Lung (tissue), 12 donors: ENCODE data around the gene ZEB2. TPM values are rescaled to one million over a fixed set of nuclear protein-coding genes. Genes with fewer than 3 reads are reported as not detected.

Experiments used
- ATAC-seq: fragments of 200-7000 bp; cut with Tn5 transposase; one replicate; pipeline ENCODE4 v1.9.1; 2020; ENCODE audit warnings: moderate number of reproducible peaks; ENCODE audit not compliant: insufficient read depth, low FRiP score
- DNase-seq, 3 donors: peaks; one replicate each; pipeline ENCODE4 v3.0.0-alpha.2; 2013 to 2017
- H3K27ac ChIP-seq, 2 donors: one replicate each; pipeline ENCODE4 v1.5.1; 2013; ENCODE audit warnings: mild to moderate bottlenecking in 2 of 2, moderate library complexity in 2 of 2, control low read depth in 1 of 2, inconsistent platforms in 1 of 2, low read depth in 1 of 2, low read length in 1 of 2
- H3K27me3 ChIP-seq, 3 donors: one replicate each; pipeline ENCODE4 v1.5.1; 2013; ENCODE audit warnings: low read length in 2 of 3; ENCODE audit not compliant: control insufficient read depth in 3 of 3, insufficient read depth in 3 of 3
- H3K36me3 ChIP-seq, 4 donors: one replicate each; pipeline ENCODE4 v1.5.1; 2013; ENCODE audit warnings: low read length in 4 of 4, mild to moderate bottlenecking in 1 of 4, moderate library complexity in 1 of 4; ENCODE audit not compliant: control insufficient read depth in 4 of 4, insufficient read depth in 4 of 4
- H3K4me1 ChIP-seq, 5 donors: one replicate each; pipeline ENCODE4 v1.5.1; 2013; ENCODE audit warnings: low read length in 5 of 5, mild to moderate bottlenecking in 2 of 5, moderate library complexity in 1 of 5; ENCODE audit not compliant: control insufficient read depth in 5 of 5, insufficient read depth in 5 of 5
- H3K4me3 ChIP-seq: one replicate; pipeline ENCODE4 v1.5.1; 2013; ENCODE audit warnings: mild to moderate bottlenecking, control low read depth, moderate library complexity
- H3K9ac ChIP-seq, 2 donors: one replicate each; pipeline ENCODE4 v1.5.1; 2013; ENCODE audit warnings: low read length in 2 of 2, control low read depth in 1 of 2; ENCODE audit not compliant: insufficient read depth in 1 of 2
- H3K9me3 ChIP-seq, 4 donors: one replicate each; pipeline ENCODE4 v1.5.1; 2013; ENCODE audit warnings: low read length in 3 of 4, mild to moderate bottlenecking in 1 of 4, moderate library complexity in 1 of 4; ENCODE audit not compliant: control insufficient read depth in 4 of 4, insufficient read depth in 3 of 4
- CTCF ChIP-seq: IDR thresholded peaks from 2 replicates; pipeline ENCODE4 v1.5.1; 2012; ENCODE audit warnings: mild to moderate bottlenecking; ENCODE audit errors: control extremely low read depth, extremely low read depth
- WGBS, 2 donors: extraction: QIAGEN DNeasy Blood & Tissue Kit; methylation state at CpG; one replicate each; pipeline ENCODE4 v1.1.7; 2013; 5-methylcytosine and 5-hydroxymethylcytosine counted together
- polyA plus RNA-seq, 2 donors: library from polyadenylated mRNA; stranded (reverse); fragments of 200-250 nt; gene quantifications; one replicate each; pipeline ENCODE4 v1.2.1, GENCODE V29; 2013
- total RNA-seq, 2 donors: library from RNA; depleted of rRNA in 1 of 2; stranded (reverse); fragments of >200 nt in 1 of 2; gene quantifications; one replicate each; pipeline ENCODE4 v1.2.1, GENCODE V29; 2014 to 2021
- donor health status: control.
- donor health status: control.
- donor health status: Bipolar disorder and iron deficiency.
- donor health status: healthy.
- donor health status: DM: yes; HTN: yes; CAD: no.

ZEB2 gene
- total and polyA plus RNA-seq, 4 donors = 27.0 to 332 (median 127) TPM

DNA sequence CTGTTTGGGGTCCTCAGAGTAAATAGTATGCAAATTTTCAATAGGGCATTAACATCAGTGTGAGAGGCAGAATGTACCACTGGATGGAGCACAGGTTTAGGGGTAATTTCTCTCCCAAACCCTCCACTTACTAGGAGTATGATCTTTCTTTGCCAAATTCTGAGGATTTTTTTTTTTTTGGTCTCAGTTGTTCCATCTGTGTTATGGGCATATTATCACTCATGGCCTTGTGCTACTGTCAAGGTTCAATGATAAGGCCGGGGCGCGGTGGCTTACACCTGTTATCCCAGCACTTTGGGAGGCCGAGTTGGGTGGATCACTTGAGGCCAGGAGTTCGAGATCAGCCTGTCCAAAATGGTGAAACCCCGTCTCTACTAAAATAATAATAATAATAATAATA lies 30.2 kb upstream of the ZEB2 start:
- ATAC-seq (no peak), DNase-seq (no peak)
- H3K27ac ChIP-seq = no peak overlapping the region
- no peaks in the 10 kb centered on the region for H3K9me3 ChIP-seq
- peaks cover 0 to 40% (median 4%) of the 10 kb centered on the region in 5 donors for H3K4me1 ChIP-seq
- 97 to 98% methylated on average over 6 of the region's 6 CpGs for WGBS, 2 donors
- H3K36me3 ChIP-seq = no peaks in the 10 kb centered on the region
- TF ChIP-seq CTCF = no peak
- no peak overlapping the region for H3K9ac ChIP-seq
- H3K4me3 ChIP-seq = no peak overlapping the region
- H3K27me3 ChIP-seq = no peaks in the 10 kb centered on the region

- DNase-seq (no peak), ATAC-seq (no peak)
- H3K27ac ChIP-seq = no peak overlapping the region
- no peak overlapping the region for H3K9ac ChIP-seq
- H3K4me1 ChIP-seq = peaks cover 0 to 28% (median 4%) of the 10 kb centered on the region in 5 donors
- no peak for TF ChIP-seq CTCF
- H3K27me3 ChIP-seq = no peaks in the 10 kb centered on the region
- no peaks in the 10 kb centered on the region for H3K36me3 ChIP-seq
- H3K4me3 ChIP-seq = no peak overlapping the region
- H3K9me3 ChIP-seq = no peaks in the 10 kb centered on the region
Measured at GRCh38 chr2:144548532-144549191, 28.7 kb upstream of the ZEB2 start.

DNA sequence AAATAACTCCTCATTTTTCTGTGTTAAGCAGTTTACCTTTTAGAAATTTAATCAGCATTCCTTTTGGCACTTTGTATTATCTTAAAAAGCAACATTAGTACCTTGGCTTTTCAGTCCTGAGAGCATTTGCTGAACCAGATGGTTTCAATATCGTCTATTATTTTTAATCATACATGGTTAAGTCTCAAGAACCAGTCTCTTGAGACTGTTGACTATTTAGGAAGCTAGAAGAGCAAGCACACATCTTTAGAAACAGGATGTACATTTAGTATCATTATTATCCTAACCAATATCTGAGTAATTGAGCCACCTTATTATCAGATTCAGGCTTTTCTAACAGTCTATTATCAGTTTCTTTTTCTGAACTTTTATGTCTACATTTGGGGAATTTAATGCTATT lies 28.2 kb upstream of the ZEB2 start:
- DNase-seq = no peak
- 53 to 66% methylated on average over 1 of the region's 1 CpG for WGBS, 2 donors
- ATAC-seq = no peak
- H3K9ac ChIP-seq = no peak overlapping the region
- no peak for TF ChIP-seq CTCF
- H3K9me3 ChIP-seq = peaks cover 0 to 2% (median 0%) of the 10 kb centered on the region in 4 donors
- no peaks in the 10 kb centered on the region for H3K27me3 ChIP-seq
- H3K4me1 ChIP-seq = peaks cover 0 to 23% (median 0%) of the 10 kb centered on the region in 5 donors
- H3K4me3 ChIP-seq = no peak overlapping the region
- no peaks in the 10 kb centered on the region for H3K36me3 ChIP-seq
- H3K27ac ChIP-seq = no peak overlapping the region

- Histone ChIP-seq H3K9ac (peak overlapping the region in 1 of 2 donors; percentile 38), H3K9me3 (peaks cover 0 to 4% (median 0%) of the 10 kb centered on the region in 4 donors), H3K36me3 (no peaks in the 10 kb centered on the region), H3K27ac (no peak overlapping the region), H3K4me1 (peaks cover 0 to 21% (median 0%) of the 10 kb centered on the region in 5 donors), H3K4me3 (no peak overlapping the region), H3K27me3 (no peaks in the 10 kb centered on the region)
- DNase-seq (peak; percentile 19 to 79 (median 74)), ATAC-seq (no peak)
- WGBS, 2 donors = 79 to 85% methylated on average over 6 of the region's 6 CpGs
- TF ChIP-seq CTCF = no peak
Measured at GRCh38 chr2:144547494-144547893, 27.6 kb upstream of the ZEB2 start.
